ENCODE data around the gene SLCO2A1.
"Not testable (repeated sequence)": the region's sequence is repeated elsewhere in the genome, so short reads cannot be mapped to it uniquely, and the experiment has no call there.

SLCO2A1 gene

GRCh38 chr3:134029734-134030378 lies at the start of gene SLCO2A1:
Gene SLCO2A1, minus strand, starts transcription at chr3:134029925. Its CDS starts 123 bp downstream, at chr3:134029802.
- DNase-seq, result no peak

- DNase-seq, result no peak
Observed at GRCh38 chr3:134079111-134079547, 49.4 kb upstream of the SLCO2A1 start.

GRCh38 chr3:134078169-134078831 lies 48.6 kb upstream of the SLCO2A1 start:
- no peak for DNase-seq

GRCh38 chr3:134077649-134078161 lies 48.0 kb upstream of the SLCO2A1 start:
- no peak for DNase-seq

GRCh38 chr3:134076851-134077250 lies 47.1 kb upstream of the SLCO2A1 start:
- no peak for DNase-seq

- no peak for DNase-seq
Observed at GRCh38 chr3:134075846-134076245, 46.1 kb upstream of the SLCO2A1 start.

DNA sequence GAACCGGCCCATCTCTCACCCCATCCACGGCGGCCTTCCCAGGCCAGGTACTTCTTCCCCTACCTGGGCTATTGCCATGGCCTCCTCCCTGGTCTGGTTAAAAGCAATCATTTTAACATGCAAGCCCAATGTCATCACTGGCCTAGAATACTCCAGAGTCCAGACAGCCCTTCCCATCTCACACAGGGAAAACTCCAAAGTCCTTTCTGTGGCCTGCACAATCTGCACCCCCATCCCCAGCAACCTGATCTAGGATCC lies 45.8 kb upstream of the SLCO2A1 start:
- no peak for DNase-seq

GRCh38 chr3:134074790-134075567 lies 45.3 kb upstream of the SLCO2A1 start:
- no peak for DNase-seq

DNA sequence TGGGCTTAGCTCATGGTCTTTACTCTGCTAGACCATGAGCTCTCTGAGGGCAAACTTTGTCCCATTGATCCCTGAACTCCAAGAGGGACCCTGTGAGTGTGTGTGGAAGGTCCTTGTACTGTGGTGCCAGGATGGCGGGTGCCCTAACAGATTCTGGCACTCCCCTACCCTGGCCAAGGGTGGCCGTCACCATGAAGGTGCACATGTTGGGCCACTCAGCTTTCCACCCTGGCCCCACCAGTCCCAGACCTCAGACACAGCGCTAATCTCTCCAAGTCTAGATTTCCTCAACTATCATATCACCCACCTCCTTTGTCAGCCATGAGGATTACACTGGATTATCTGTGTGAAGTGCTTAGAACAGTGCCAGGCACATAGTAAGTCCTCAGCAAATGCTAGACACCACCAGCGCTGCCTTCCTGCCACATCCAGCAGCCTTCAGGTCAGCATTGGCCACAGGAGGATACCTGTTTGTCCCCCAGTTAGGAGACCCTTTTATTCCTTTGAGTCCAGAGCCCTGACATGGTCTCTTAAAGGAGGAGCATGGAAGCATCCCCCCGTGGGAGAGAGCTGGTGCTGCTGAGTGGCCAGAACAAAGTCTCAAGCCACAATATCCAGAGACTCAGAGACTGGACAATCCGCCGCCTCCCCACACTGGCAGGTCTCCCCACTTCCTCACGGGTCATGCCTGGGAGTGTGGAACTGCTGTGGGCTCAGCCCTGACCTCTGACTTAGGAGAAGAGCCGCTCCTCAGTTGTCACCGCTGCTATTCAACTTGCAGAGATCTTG lies 44.5 kb upstream of the SLCO2A1 start:
- DNase-seq, result no peak

GRCh38 chr3:134073583-134073945 lies 43.8 kb upstream of the SLCO2A1 start:
- DNase-seq, result no peak

- DNase-seq, result no peak
Observed at GRCh38 chr3:134072881-134073582, 43.3 kb upstream of the SLCO2A1 start.

- DNase-seq, result not testable (repeated sequence)
Observed at GRCh38 chr3:134070281-134070680, 40.6 kb upstream of the SLCO2A1 start.

- DNase-seq, result no peak
Observed at GRCh38 chr3:134068429-134068828, 38.7 kb upstream of the SLCO2A1 start.

GRCh38 chr3:134067531-134068161 lies 37.9 kb upstream of the SLCO2A1 start:
- DNase-seq, result no peak

DNA sequence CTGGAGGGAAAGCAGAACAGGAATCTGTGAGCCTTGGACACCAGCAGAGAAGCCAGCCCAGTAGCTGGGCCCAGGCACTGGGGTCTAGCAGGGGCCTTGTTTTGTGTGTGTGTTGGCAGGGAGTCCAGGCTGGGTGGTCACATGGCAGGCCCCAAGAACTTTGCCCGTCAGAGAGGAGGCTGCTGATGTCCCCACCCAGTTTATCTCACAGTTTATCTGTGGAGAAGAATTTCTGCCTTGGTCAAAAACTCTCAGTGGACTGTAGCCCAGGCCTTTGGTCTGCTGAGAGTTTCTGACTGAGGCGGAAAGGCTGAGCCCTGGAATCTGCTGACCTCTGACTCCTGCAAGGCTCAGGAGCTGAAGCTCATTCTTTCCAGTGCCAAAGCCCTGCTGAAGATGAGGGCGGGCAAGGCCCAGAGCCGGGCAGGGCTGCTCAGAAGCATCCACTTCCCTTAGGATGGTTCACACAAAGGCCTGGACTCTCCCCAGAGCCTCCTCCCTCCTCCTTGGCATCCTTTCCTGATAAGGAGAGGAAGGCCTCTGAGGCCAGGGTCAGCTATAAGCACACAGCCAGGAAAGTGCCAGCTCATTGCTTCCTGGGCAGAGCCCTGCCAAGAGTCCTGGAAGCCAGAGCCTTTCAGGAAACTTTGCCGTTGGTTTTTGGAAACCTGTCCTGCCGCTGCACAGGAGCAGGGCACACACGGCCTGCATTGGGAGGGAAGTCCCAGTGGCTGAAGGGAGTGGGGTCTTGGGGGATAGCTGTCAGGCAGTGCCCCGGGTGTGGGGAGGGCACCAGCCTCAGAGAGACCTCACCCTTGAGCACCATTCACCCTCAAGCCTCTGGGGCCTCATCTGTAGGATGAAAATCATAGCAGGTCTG lies 37.2 kb upstream of the SLCO2A1 start:
- no peak for DNase-seq

- no peak for DNase-seq
Observed at GRCh38 chr3:134066158-134066541, 36.4 kb upstream of the SLCO2A1 start.

DNA sequence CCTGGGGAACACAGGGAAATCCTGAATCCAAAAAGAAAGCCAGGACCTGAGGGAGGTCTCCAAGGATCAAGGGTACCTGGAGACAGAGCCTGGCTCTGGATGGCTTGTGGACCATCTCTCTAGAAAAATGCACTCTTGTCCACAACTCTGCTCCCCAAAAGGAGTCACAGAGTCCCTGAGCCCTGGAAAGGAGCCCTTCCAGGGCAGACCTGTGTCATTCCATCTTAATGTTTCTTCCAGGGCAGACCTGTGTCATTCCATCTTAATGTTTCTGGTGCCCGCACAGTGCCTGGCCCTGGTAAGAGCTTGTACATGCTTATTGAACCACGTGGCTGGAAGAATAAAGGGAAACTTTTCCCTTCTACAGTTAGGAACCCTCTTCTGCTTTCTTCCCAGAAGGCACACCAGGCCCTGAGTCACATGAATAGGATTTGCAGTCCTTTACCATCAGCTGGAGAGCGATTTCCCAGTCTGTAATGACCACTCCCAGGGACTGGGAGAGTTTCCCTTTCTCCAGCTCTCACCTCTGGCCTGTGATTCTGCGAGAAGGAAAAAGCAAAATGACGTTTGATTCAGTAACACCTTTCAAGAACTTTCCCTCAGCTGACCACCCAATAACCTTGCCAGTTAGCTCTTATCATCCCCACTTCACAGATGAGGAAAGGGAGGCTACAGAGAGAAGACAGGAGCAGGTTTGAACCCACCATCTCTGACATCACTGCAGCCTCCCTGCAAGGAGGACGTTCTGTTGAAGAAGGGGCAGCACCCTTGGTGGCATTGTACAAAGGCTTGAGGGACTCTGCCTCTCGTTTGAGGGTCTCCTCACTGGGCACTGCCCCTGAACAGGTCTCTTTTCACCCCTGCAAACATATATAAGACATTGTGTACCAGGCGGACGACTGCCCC lies 35.8 kb upstream of the SLCO2A1 start:
- DNase-seq, result no peak

DNA sequence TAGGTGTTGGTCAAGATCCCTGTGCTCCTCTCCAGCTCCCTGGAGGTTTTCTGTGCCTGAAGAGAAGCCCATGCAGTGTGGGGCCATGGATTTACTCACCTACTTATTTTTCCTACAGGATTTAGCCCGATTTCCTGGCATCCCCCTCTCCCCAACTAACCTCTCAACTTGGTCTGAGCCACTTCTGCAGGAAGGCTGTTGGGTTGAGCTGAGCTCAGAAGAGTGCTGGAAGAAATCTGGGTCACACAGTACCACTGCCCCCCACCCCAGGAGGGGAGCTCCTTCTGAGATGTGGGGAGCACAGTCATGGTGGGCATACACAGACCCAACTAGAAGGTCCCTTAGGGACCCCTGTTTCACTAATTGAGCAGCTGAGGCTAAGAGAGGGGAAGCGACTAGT lies 34.4 kb upstream of the SLCO2A1 start:
- DNase-seq, result no peak

GRCh38 chr3:134061401-134061800 lies 31.7 kb upstream of the SLCO2A1 start:
- no peak for DNase-seq
